Measurements from ENCODE around the gene DDX59. TPM values are rescaled to one million over a fixed set of nuclear protein-coding genes. Genes with fewer than 3 reads are reported as not detected.

The DDX59 gene
- polyA plus RNA-seq, 1 experiment = 15.0 TPM

DNA sequence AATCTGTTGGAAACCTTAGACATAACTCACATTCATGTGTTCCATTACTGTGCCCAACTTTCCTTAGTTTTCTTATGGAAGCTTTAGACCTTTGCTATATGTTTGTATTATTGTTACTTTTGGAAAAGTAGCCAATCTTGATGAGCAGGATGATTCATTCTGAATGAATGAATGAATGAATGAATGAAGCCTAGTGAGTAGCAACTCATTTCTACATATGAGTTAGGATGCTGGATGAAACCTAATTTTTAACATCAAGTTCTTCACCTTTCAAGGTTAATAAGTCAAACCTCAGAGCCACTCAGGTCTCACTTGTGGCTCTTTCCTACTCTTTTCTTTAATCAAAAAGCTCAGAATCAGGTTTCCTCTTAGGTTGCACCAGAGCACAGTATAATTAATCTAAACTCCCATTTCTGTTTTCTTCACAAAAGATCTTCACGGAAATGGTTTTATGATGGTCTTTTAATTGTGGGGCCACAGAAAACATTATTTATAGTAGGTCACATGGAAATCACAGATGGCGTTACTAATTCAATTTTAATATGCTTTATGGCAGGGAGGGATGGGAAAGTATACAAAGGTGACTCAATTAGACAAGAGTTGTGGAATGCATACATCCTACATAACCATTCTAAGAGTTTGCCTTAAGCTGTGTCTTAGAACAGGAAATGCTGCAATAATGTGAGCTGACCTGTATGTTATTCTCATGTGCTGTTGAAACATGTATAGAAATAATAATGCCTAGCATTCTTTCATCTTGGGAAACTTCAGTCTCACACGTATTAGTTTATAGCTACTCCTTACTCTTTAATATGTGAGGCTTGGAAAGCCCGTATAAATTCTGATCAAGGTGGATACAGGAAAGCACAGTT lies 4.5 kb upstream of the DDX59 start:
- Histone ChIP-seq H3K4me3 (ENCODE audit: low read depth, low read length) (no peak overlapping the region), H3K27me3 (ENCODE audit: control insufficient read depth, insufficient read depth, low read length) (no peaks in the 10 kb centered on the region), H3K27ac (ENCODE audit: low read depth, low read length) (no peak overlapping the region), H3K9me3 (ENCODE audit: control insufficient read depth, insufficient read depth, low read length) (no peaks in the 10 kb centered on the region)
- DNase-seq (ENCODE audit: low read depth, low spot score) = peak; percentile 26
- TF ChIP-seq CTCF (IDR thresholded peaks at IDR 0.05; ENCODE audit: low read depth, low read length) = peak; percentile 24; the same call in 1 of the 2 replicates
- ChIA-PET POLR2A (no interaction called here), CTCF (interaction anchor here (1.2 to 1.8 kb wide), 5 partner anchors 52 to 297 kb away, joined by 3 to 5 read pairs (median 4); partner anchors contain the start of gene CAMSAP2)

GRCh38 chr1:200671235-200671786 lies 1.6 kb upstream of the DDX59 start:
- CTCF ChIA-PET = interaction anchor here (0.6 to 1.8 kb wide), 2 partner anchors 49 to 101 kb away, joined by 3 to 10 read pairs; no protein-coding TSS in a partner anchor
- no peak for DNase-seq (ENCODE audit: low read depth, low spot score)
- POLR2A ChIA-PET = interaction anchor here (1.6 kb wide), 1 partner anchor 58 kb away, joined by 4 read pairs; no protein-coding TSS in a partner anchor
- Histone ChIP-seq H3K27ac (ENCODE audit: low read depth, low read length) (no peak overlapping the region), H3K9me3 (ENCODE audit: control insufficient read depth, insufficient read depth, low read length) (no peaks in the 10 kb centered on the region), H3K4me3 (ENCODE audit: low read depth, low read length) (no peak overlapping the region), H3K27me3 (ENCODE audit: control insufficient read depth, insufficient read depth, low read length) (no peaks in the 10 kb centered on the region)
- TF ChIP-seq CTCF (IDR thresholded peaks at IDR 0.05; ENCODE audit: low read depth, low read length) = no peak

DNA sequence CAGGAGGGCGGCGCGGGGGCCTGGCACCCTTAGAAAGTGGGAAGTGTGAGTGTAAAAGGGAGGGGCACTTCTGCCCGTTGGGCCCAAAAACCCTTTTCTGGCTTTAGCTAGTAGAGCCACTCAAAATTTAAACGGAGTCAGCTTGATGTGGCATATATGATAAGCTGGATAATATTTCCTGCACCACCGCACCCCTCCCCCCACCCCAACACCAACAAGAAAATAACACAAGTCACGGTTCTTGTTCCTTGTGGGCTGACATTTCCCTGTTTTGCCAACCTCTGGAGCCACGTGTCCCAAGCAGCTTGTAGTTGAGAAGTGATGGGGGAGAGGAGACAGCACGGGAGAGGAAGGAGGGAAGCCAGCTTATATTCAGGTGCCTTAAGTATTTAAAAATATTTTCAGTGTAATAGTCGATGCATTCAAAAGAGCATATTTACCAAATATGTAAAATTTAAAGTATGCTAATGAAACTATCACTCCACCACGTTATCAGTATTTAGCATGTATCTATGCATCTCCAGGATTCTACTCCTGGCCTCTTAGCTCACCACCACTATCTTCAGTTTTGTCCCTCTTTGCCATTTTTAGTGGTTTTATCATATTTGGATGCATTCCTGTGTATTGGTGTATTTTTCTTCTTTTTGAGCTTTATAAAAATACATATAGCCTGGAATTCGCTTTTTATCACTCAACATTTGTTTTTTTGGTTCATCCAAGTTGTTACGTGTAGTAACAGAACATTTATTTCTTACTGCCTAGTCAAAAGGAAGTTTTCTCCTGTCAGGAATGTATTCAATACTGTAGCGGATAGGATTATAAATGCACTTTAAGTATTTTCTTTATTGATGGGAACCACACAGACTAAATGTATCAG lies 773 bp upstream of the DDX59 start:
- no peaks in the 10 kb centered on the region for H3K27me3 ChIP-seq (ENCODE audit: control insufficient read depth, insufficient read depth, low read length)
- no peak for DNase-seq (ENCODE audit: low read depth, low spot score)
- ChIA-PET CTCF (interaction anchor here (0.6 to 2.6 kb wide), 4 partner anchors 48 to 168 kb away, joined by 3 to 10 read pairs (median 6); no protein-coding TSS in a partner anchor), POLR2A (interaction anchor here (0.7 to 2.0 kb wide), 20 partner anchors 10 to 823 kb away, joined by 3 to 29 read pairs (median 4); partner anchors contain the start of genes CAMSAP2 and KIF14)
- peak overlapping the region; percentile 87 for H3K27ac ChIP-seq (ENCODE audit: low read depth, low read length)
- H3K4me3 ChIP-seq (ENCODE audit: low read depth, low read length) = peak overlapping the region; percentile 68
- H3K9me3 ChIP-seq (ENCODE audit: control insufficient read depth, insufficient read depth, low read length) = no peaks in the 10 kb centered on the region
- no peak for TF ChIP-seq CTCF (IDR thresholded peaks at IDR 0.05; ENCODE audit: low read depth, low read length)

DNA sequence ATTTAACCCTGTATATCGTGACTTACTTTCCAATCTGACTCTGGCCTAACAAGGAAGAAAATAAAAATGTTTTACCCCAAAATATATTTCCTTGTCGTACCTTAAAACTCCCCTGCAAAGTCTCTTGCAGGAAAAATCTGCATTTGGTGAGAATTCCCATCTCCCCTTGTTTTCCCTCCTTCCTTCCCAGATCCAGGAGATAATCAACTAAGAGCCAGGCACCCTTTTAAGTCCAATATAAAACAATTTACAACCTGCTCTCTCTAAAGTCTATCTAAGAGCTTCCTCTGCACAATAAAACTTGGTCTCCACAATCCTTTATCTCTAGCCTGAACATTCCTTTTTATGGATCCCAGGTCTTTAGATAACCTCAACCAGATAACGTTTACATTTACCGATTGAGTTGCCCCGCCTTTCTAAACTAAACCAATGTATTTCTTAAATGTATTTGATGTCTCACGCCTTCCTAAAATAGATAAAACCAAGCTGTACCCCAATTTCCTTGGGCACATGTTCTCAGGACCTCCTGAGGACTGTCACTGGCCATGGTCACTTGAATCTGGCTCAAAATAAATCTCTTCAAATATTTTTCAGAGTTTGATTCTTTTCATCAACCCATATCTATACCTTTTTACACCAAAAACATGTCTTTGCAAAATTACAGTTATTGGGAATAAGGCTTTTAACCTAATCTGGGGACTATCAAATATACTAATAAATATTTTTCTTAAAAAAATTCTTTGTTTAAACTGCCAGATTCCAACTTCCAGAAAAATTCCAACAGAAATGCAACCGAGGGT lies 993 bp downstream of the DDX59 start:
- CTCF ChIA-PET = interaction anchor here (2.6 kb wide), 1 partner anchor 169 kb away, joined by 8 read pairs; no protein-coding TSS in a partner anchor

More for the DNA sequence above, 993 bp downstream of the DDX59 start:
- DNase-seq (ENCODE audit: low read depth, low spot score) = no peak
- Histone ChIP-seq H3K4me3 (ENCODE audit: low read depth, low read length) (peak overlapping the region; percentile 86), H3K27ac (ENCODE audit: low read depth, low read length) (peak overlapping the region; percentile 25), H3K9me3 (ENCODE audit: control insufficient read depth, insufficient read depth, low read length) (no peaks in the 10 kb centered on the region), H3K27me3 (ENCODE audit: control insufficient read depth, insufficient read depth, low read length) (no peaks in the 10 kb centered on the region)
- no peak for TF ChIP-seq CTCF (IDR thresholded peaks at IDR 0.05; ENCODE audit: low read depth, low read length)
- POLR2A ChIA-PET = interaction anchor here (0.5 to 2.0 kb wide), 12 partner anchors 10 to 176 kb away, joined by 4 to 29 read pairs (median 6); partner anchors contain the start of genes CAMSAP2 and KIF14
